Measurements from ENCODE around the gene C1QTNF12.

GRCh38 chr1:1233567-1233892 is 13.0 kb downstream of the C1QTNF12 start:
- no peak for TF ChIP-seq NFIC (IDR thresholded peaks at IDR 0.05)
- no peak for TF ChIP-seq EGR1 (IDR thresholded peaks at IDR 0.05)
- TF ChIP-seq, protein P1, sequence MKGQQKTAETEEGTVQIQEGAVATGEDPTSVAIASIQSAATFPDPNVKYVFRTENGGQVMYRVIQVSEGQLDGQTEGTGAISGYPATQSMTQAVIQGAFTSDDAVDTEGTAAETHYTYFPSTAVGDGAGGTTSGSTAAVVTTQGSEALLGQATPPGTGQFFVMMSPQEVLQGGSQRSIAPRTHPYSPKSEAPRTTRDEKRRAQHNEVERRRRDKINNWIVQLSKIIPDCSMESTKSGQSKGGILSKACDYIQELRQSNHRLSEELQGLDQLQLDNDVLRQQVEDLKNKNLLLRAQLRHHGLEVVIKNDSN (IDR thresholded peaks at IDR 0.05): no peak
- TF ChIP-seq, protein P2, sequence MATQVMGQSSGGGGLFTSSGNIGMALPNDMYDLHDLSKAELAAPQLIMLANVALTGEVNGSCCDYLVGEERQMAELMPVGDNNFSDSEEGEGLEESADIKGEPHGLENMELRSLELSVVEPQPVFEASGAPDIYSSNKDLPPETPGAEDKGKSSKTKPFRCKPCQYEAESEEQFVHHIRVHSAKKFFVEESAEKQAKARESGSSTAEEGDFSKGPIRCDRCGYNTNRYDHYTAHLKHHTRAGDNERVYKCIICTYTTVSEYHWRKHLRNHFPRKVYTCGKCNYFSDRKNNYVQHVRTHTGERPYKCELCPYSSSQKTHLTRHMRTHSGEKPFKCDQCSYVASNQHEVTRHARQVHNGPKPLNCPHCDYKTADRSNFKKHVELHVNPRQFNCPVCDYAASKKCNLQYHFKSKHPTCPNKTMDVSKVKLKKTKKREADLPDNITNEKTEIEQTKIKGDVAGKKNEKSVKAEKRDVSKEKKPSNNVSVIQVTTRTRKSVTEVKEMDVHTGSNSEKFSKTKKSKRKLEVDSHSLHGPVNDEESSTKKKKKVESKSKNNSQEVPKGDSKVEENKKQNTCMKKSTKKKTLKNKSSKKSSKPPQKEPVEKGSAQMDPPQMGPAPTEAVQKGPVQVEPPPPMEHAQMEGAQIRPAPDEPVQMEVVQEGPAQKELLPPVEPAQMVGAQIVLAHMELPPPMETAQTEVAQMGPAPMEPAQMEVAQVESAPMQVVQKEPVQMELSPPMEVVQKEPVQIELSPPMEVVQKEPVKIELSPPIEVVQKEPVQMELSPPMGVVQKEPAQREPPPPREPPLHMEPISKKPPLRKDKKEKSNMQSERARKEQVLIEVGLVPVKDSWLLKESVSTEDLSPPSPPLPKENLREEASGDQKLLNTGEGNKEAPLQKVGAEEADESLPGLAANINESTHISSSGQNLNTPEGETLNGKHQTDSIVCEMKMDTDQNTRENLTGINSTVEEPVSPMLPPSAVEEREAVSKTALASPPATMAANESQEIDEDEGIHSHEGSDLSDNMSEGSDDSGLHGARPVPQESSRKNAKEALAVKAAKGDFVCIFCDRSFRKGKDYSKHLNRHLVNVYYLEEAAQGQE (IDR thresholded peaks at IDR 0.05; ENCODE audit: low read depth): no peak
- no peak for TF ChIP-seq ZBTB7A (IDR thresholded peaks at IDR 0.05; ENCODE audit: low read depth)
- TF ChIP-seq EP300 (IDR thresholded peaks at IDR 0.05; ENCODE audit: borderline replicate concordance): no peak
- no peak for TF ChIP-seq YY1 (IDR thresholded peaks at IDR 0.05; ENCODE audit: low read depth)
- TF ChIP-seq TEAD4 (IDR thresholded peaks at IDR 0.05): no peak
- no peak for TF ChIP-seq CEBPB (IDR thresholded peaks at IDR 0.05)
- TF ChIP-seq TCF12 (IDR thresholded peaks at IDR 0.05; ENCODE audit: low read depth): no peak
- no peak for TF ChIP-seq FOXM1 (IDR thresholded peaks at IDR 0.05; ENCODE audit: borderline replicate concordance, low read depth)
